ENCODE measurements around the gene SERPINE3. TPM values are rescaled to one million over a fixed set of nuclear protein-coding genes. Genes with fewer than 3 reads are reported as not detected.

Gene SERPINE3
- total RNA-seq, 1 donor from 2014 or later = not detected

- no peak for DNase-seq
Measured at GRCh38 chr13:51329606-51330005, 9.9 kb upstream of the SERPINE3 start.

DNA sequence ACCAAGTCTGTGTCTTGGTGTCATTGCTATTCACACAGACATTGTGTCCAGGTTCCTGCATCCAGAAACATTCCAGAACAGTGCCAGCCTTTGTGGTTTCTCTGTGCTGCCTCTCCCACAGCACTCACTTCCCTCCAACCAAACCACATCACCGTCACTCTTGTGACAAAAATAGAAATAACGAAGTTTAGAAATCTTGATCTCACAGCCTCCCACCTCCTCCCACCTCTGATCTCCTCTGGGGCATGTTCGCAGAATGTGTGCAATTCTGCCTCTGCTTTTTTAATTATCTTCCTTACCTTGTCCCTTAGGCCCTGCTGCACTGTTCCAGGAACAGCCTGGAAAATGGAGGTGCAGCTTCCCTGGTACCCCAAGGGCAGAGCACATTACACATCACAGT lies 8.7 kb upstream of the SERPINE3 start:
- DNase-seq = no peak

DNA sequence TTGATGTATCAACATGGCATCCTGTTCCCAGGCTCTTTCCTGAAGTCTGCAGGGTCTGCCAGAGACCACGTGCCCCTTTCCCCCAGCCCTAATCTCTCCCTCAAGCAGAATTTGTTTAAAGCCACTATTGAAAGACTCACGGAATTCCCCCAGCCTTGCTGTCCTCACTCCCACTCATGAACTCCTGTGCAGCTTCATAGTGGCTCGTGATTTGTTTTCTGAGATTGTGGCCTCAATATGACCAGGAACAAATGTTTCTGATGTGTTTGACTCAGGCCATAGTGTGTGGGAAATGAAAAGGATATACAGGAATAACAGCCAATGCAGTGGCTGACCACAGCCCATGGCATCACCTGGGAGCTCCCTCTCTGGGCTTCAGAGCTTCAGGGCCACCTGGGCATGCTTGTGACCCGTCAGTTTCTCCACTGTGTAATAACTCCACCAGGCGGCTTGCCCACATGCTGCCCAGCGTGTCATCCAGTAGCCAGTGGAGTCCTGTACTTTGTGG lies 8.1 kb upstream of the SERPINE3 start:
- DNase-seq = no peak

DNA sequence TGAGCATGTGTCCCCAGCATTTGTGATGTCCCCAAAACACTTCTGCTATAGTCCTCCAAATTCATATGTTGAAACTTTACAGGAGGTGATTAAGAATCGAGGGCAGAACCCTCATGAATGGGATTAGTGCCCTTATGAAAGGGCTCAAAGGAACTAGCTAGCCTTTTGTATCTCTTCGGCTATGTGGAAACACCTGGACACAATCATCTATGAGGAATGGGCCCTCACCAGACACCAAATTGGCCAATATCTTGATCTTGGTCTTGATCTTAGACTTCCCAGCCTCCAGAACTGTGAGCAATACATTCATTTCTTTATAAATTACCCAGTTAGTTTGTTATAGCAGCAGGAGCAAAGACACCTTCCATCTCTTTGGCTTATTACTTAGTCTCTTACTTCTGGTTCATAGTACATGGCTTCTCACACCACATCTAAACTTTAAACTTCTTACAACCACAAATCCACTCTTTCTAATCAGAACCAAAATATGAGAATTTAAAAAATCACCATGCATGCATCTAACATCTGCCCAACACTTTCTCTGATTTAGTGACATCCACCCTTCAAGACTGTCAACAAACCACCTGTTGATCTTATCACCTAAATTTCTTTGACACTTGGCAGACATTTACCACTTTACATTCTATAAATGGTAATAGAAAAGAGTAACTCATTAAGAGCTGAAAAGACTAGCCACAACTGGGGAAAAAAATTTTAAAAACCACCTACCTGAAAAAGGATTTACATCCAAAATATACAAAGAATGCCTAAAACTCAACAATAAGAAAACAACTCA lies 6.7 kb upstream of the SERPINE3 start:
- DNase-seq = no peak

- no peak for DNase-seq
Measured at GRCh38 chr13:51333421-51333820, 6.1 kb upstream of the SERPINE3 start.

DNA sequence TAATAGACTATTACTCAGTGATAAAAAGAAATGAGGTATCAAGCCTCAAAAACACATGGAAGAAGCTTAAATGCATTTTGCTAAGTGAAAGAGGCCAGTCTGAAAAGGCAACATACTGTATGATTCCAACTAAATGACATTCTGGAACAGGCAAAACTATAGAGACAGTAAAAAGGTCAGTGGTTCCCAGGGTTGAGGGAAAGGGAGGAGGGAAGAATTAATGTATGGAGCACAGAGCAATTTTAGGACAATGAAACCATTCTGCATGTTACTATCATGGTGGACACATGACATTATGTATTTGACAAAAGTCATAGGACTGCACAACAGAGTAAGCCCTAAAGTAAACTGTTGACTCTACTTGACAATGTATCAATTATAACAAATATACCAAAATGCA lies 5.7 kb upstream of the SERPINE3 start:
- no peak for DNase-seq

DNA sequence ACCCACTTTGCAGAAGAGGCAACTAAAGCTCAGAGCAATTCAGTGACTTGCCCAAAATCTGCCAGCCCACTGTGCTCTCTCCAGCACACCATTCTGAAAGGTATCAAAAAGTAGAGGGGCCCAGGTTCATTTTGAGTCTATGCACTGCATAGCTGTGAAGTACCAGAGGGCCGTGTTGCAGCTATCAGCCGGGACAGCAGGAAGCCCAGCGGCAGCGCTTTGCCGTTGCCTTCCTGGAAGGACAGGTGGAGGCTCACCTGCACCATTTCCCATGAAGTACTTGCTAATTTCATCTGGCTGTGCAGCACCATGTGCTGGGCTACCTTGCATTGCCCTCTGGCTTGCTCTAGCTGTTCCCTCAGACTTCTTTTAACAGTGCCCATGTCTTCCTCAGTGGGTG lies 2.7 kb upstream of the SERPINE3 start:
- DNase-seq = no peak

GRCh38 chr13:51339952-51340732 lies 651 bp downstream of the SERPINE3 start:
- no peak for DNase-seq

GRCh38 chr13:51341232-51341631 lies 1.7 kb downstream of the SERPINE3 start:
- DNase-seq = no peak

- no peak for DNase-seq
Measured at GRCh38 chr13:51341791-51342190, 2.3 kb downstream of the SERPINE3 start.

GRCh38 chr13:51342706-51343105 lies 3.2 kb downstream of the SERPINE3 start:
- no peak for DNase-seq

GRCh38 chr13:51343475-51343874 lies 4.0 kb downstream of the SERPINE3 start:
- no peak for DNase-seq

- DNase-seq = no peak
Measured at GRCh38 chr13:51346397-51346796, 6.9 kb downstream of the SERPINE3 start.

DNA sequence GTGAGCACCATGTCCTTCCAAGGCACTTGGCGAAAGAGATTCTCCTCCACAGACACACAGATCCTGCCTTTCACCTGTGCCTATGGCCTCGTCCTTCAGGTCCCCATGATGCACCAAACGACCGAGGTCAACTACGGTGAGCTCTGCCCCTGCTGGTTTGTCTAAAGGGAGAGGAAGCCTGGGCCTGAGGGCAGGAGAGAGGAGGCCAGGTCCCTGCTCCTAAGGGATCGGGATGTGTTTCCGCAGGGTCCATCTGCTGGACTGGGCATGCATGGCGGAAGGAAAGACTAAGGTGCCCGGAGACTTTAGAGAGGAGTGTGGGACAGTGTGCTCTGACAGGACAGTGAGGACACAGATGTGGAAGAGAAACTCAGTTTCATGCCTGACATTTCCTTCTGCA lies 7.6 kb downstream of the SERPINE3 start:
- DNase-seq = no peak

- DNase-seq = no peak
Measured at GRCh38 chr13:51348069-51348967, 8.8 kb downstream of the SERPINE3 start.

- no peak for DNase-seq
Measured at GRCh38 chr13:51349016-51349415, 9.5 kb downstream of the SERPINE3 start.

- no peak for DNase-seq
Measured at GRCh38 chr13:51355217-51355616, 15.7 kb downstream of the SERPINE3 start.

DNA sequence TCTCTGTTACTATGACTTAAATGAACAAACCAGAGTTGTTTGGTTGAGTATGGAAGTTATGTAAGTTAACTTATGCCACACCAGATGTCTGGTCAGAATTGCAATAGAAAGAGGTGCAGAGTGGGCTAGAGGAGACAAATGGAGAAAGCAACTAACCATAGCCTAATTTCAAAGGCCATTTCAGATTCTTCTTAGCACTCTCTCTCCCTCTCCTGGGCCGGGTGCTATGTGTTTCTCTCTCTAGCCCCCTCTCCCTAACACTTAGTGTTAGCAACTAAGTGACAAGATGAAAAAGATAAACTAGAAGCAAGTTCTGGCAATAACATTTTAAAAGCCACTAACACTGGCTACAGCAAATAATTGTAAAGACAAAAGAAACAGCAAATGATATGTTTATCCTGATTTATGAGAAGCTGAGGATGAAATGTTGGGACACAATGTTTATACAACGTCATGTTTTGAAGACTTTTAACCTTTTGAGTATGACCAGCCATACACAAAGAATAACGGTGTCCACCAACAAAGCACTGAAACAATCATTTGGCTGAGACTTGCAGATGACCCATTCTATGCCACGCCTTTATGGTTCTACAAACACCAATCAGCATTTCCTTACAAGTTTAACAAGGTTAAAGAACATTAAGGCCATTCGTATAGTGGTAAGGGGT lies 18.6 kb downstream of the SERPINE3 start:
- DNase-seq = peak; percentile 19

DNA sequence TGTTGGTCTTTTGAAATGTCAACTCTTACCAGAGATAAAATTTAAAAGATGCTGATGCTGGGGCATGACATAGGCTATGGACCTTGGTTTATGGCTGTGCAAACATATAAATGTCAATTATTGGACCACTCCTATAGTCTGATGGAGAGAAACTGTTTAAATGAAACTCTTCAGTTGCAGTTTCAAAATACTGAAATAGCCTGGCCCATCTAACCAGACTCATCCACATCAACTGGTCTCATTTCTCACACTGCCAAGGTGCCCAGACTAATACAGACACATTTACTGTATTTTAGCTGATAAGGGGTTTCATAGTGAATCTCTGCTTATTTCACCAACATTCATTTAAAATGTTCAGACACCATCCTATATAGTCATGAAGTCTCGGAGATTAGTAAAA lies 19.9 kb downstream of the SERPINE3 start:
- DNase-seq = no peak

GRCh38 chr13:51360489-51360888 lies 21.0 kb downstream of the SERPINE3 start:
- DNase-seq = no peak

GRCh38 chr13:51361106-51361505 lies 21.6 kb downstream of the SERPINE3 start:
- no peak for DNase-seq

- DNase-seq = no peak
Measured at GRCh38 chr13:51363625-51364024, 24.1 kb downstream of the SERPINE3 start.

Measured in dermis blood vessel endothelial cell (primary cell).